SU-DHL-6 (cell line): ENCODE measurements around the gene MRPL36.
"Not testable (repeated sequence)": the region's sequence is repeated elsewhere in the genome, so short reads cannot be mapped to it uniquely, and the experiment has no call there.

Source experiments
- H2AFZ ChIP-seq: fragments of 200-600 bp; sonication (generic); 2 replicates; pipeline ENCODE4 v1.6.1; 2014; ENCODE audit warnings: low read depth, mild to moderate bottlenecking, moderate library complexity, mixed read lengths, antibody characterized with exemption, low read length; ENCODE audit not compliant: severe bottlenecking
- H3F3A ChIP-seq: fragments of 200-600 bp; shearing (Covaris generic); 2 replicates; pipeline ENCODE4 v1.6.0; 2016; ENCODE audit warnings: antibody characterized with exemption, mild to moderate bottlenecking; ENCODE audit not compliant: insufficient read depth
- H3K27ac ChIP-seq: fragments of 200-600 bp; sonication (generic); 2 replicates; pipeline ENCODE4 v1.5.1; 2016; ENCODE audit warnings: low read depth, mild to moderate bottlenecking, low read length, moderate library complexity, mixed read lengths
- H3K27me3 ChIP-seq: fragments of 200-600 bp; sonication (generic), shearing (Covaris generic); 2 replicates; pipeline ENCODE4 v1.6.0; 2014; ENCODE audit warnings: mild to moderate bottlenecking, low read length
- H3K36me3 ChIP-seq: fragments of 200-600 bp; sonication (generic); 2 replicates; pipeline ENCODE4 v1.6.1; 2014; ENCODE audit warnings: mild to moderate bottlenecking, low read length, mixed read lengths
- H3K4me2 ChIP-seq: fragments of 300-600, 200-600 bp; shearing (Covaris generic), sonication (generic); 2 replicates; pipeline ENCODE4 v1.6.0; 2014; ENCODE audit warnings: low read length, low read depth, mild to moderate bottlenecking; ENCODE audit not compliant: poor library complexity, severe bottlenecking
- H3K4me3 ChIP-seq: fragments of 200-600 bp; sonication (generic); 2 replicates; pipeline ENCODE4 v1.5.1; 2014; ENCODE audit warnings: antibody characterized with exemption, low read length, mild to moderate bottlenecking, mixed read lengths; ENCODE audit not compliant: insufficient read depth, poor library complexity, severe bottlenecking
- H3K79me2 ChIP-seq: fragments of 200-600 bp; sonication (generic); 2 replicates; pipeline ENCODE4 v1.6.1; 2014; ENCODE audit warnings: mild to moderate bottlenecking, low read length, moderate library complexity; ENCODE audit not compliant: insufficient read depth
- H3K9ac ChIP-seq: fragments of 200-600 bp; sonication (generic); 2 replicates; pipeline ENCODE4 v1.7.0; 2014; ENCODE audit warnings: mild to moderate bottlenecking, low read length
- H3K9me2 ChIP-seq: fragments of 200-600 bp; sonication (generic); replicated peaks from 2 replicates; pipeline ENCODE4 v1.6.1; 2014; ENCODE audit warnings: low read length; ENCODE audit not compliant: insufficient read depth
- H3K9me3 ChIP-seq: fragments of 200-600 bp; sonication (generic); 2 replicates; pipeline ENCODE4 v1.6.1; 2014; ENCODE audit warnings: low read length, mixed read lengths; ENCODE audit not compliant: insufficient read depth
- H4K20me1 ChIP-seq: fragments of 200-600 bp; sonication (generic); 2 replicates; pipeline ENCODE4 v1.6.1; 2014; ENCODE audit warnings: low read depth, mild to moderate bottlenecking, antibody characterized with exemption, low read length, moderate library complexity, mixed read lengths
- EZH2phosphoT487 ChIP-seq: fragments of 200-600 bp; sonication (generic), shearing (Covaris generic); conservative IDR thresholded peaks from 2 replicates; pipeline ENCODE4 v1.6.1; 2018; ENCODE audit warnings: mild to moderate bottlenecking, antibody characterized with exemption, low read length, moderate library complexity, mixed read lengths
- TF ChIP-seq, protein P1 (sequence below): fragments of 200-600 bp; sonication (generic); IDR thresholded peaks from one replicate; pipeline ENCODE4 v1.5.1; 2017; ENCODE audit warnings: antibody characterized with exemption, mild to moderate bottlenecking, low read length, moderate library complexity; ENCODE audit not compliant: insufficient read depth, poor library complexity, severe bottlenecking

MRPL36 gene

DNA sequence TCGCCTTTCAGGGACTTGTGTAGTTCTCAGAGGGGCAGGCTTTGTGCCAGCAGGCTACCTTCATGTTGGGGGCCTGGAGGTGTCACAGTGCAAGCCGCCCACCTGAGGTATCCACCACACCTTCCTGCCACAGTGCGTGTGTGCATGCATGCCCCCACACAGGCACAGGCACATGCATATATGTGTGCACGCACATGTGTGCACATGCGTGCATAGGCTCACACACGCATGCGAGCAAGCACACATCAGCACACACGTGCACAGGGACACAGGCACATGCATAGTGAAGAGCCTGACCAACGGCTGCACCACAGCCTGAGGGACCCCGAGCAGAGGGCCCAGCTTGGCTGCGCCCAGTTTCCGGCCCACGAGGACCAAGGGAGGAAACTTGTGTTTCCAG is 46.9 kb upstream of the MRPL36 start:
- H4K20me1 ChIP-seq, result no peaks in the 10 kb centered on the region
- H2AFZ ChIP-seq, result no peak overlapping the region
- H3K4me3 ChIP-seq, result no peak overlapping the region
- H3F3A ChIP-seq, result no peaks in the 10 kb centered on the region
- no peaks in the 10 kb centered on the region for H3K79me2 ChIP-seq
- no peaks in the 10 kb centered on the region for H3K9me3 ChIP-seq
- no peak overlapping the region for H3K27ac ChIP-seq
- TF ChIP-seq, protein P1, sequence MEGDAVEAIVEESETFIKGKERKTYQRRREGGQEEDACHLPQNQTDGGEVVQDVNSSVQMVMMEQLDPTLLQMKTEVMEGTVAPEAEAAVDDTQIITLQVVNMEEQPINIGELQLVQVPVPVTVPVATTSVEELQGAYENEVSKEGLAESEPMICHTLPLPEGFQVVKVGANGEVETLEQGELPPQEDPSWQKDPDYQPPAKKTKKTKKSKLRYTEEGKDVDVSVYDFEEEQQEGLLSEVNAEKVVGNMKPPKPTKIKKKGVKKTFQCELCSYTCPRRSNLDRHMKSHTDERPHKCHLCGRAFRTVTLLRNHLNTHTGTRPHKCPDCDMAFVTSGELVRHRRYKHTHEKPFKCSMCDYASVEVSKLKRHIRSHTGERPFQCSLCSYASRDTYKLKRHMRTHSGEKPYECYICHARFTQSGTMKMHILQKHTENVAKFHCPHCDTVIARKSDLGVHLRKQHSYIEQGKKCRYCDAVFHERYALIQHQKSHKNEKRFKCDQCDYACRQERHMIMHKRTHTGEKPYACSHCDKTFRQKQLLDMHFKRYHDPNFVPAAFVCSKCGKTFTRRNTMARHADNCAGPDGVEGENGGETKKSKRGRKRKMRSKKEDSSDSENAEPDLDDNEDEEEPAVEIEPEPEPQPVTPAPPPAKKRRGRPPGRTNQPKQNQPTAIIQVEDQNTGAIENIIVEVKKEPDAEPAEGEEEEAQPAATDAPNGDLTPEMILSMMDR, result no peak
- no peak for TF ChIP-seq EZH2phosphoT487
- no peak overlapping the region for H3K4me2 ChIP-seq
- H3K9ac ChIP-seq, result no peak overlapping the region
- H3K27me3 ChIP-seq, result no peaks in the 10 kb centered on the region
- H3K9me2 ChIP-seq, result no peaks in the 10 kb centered on the region
- H3K36me3 ChIP-seq, result no peaks in the 10 kb centered on the region

DNA sequence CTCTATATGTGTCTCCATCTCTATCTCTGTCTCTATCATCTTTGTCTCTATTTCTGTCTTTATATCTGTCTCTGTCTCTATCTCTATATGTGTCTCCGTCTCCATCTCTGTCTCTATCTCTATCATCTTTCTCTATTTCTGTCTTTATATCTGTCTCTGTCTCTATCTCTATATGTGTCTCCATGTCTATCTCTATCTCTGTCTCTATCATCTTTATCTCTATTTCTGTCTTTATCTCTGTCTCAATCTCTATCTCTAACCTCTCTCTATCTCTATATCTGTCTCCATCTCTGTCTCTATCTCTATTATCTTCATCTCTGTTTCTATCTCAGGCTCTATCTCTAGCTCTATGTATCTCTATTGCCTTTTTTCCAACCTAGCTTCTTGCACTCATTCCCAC is 46.1 kb upstream of the MRPL36 start:
- Histone ChIP-seq H3K79me2 (no peaks in the 10 kb centered on the region), H3K27me3 (no peaks in the 10 kb centered on the region), H3K9me3 (no peaks in the 10 kb centered on the region), H3K9me2 (no peaks in the 10 kb centered on the region), H3K9ac (no peak overlapping the region), H3K36me3 (no peaks in the 10 kb centered on the region), H3K4me2 (no peak overlapping the region), H2AFZ (no peak overlapping the region), H3K4me3 (no peak overlapping the region), H3K27ac (no peak overlapping the region), H3F3A (no peaks in the 10 kb centered on the region), H4K20me1 (no peaks in the 10 kb centered on the region)
- TF ChIP-seq EZH2phosphoT487, result no peak

DNA sequence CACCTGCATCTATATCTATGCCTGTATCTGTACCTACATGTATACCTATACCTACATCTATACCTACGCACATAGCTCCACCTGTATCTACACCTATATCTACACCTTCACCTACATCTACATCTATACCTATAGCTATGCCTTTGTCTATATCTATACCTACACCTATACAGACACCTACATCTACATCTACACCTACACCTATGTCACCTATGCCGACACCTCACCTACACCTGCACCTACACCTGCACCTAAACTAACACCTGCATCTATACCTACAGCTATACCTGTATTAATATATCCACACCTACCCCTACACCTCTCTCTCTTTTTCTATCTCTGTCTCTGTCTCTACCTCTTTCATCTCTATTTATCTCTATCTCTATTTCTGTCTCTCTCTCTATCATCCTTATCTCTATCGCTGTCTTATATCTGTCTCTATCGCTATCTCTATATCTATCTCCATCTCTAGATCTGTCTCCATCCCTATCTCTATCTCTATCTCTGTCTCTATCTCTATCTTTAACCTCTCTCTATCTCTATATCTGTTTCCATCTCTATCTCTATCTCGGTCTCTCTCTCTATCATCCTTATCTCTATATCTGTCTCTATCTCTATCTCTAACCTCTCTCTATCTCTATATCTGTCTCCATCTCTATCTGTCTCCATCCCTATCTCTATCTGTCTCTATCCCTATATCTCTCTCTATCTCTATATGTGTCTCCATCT is 45.2 kb upstream of the MRPL36 start:
- Histone ChIP-seq H3K9me2 (no peaks in the 10 kb centered on the region), H3K27ac (no peak overlapping the region), H3K79me2 (no peaks in the 10 kb centered on the region), H3K9me3 (no peaks in the 10 kb centered on the region), H3K9ac (no peak overlapping the region), H3K4me2 (no peak overlapping the region), H3K27me3 (no peaks in the 10 kb centered on the region), H3K36me3 (no peaks in the 10 kb centered on the region), H2AFZ (no peak overlapping the region), H4K20me1 (no peaks in the 10 kb centered on the region), H3F3A (no peaks in the 10 kb centered on the region), H3K4me3 (no peak overlapping the region)
- TF ChIP-seq, protein P1, result no peak
- TF ChIP-seq EZH2phosphoT487, result no peak

DNA sequence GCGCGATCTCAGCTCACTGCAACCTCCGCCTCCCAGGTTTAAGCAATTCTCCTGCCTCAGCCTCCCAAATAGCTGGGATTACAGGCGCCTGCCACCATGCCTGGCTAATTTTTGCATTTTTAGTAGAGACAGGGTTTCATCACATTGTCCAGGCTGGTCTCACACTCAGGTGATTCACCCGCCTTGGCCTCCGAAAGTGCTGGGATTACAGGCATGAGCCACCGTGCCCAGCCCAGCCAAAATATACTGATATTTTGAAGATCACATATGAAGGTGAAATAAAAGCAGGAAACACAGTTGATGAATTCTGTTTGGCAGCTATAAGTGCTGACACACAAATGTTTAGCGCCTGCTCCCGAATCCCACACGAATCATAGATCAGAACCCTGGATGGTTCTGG is 44.1 kb upstream of the MRPL36 start:
- H3K9ac ChIP-seq, H3K79me2 ChIP-seq, H3F3A ChIP-seq, H3K9me2 ChIP-seq, H3K4me3 ChIP-seq, H2AFZ ChIP-seq, H3K4me2 ChIP-seq, H3K27ac ChIP-seq, H4K20me1 ChIP-seq, H3K27me3 ChIP-seq, H3K9me3 ChIP-seq, H3K36me3 ChIP-seq: not testable (repeated sequence)
